GM19438 (cell line): ENCODE data around the gene MED17.
"Not testable (repeated sequence)": the region's sequence is repeated elsewhere in the genome, so short reads cannot be mapped to it uniquely, and the experiment has no call there.

Source experiments
- ATAC-seq: cut with Tn5 transposase; IDR thresholded peaks from one replicate; pipeline ENCODE4 v1.9.1; 2021; ENCODE audit warnings: low read depth; ENCODE audit not compliant: unreplicated experiment

Gene MED17

GRCh38 chr11:93757924-93758865, 25.9 kb upstream of the MED17 start:
- ATAC-seq, result no peak

DNA sequence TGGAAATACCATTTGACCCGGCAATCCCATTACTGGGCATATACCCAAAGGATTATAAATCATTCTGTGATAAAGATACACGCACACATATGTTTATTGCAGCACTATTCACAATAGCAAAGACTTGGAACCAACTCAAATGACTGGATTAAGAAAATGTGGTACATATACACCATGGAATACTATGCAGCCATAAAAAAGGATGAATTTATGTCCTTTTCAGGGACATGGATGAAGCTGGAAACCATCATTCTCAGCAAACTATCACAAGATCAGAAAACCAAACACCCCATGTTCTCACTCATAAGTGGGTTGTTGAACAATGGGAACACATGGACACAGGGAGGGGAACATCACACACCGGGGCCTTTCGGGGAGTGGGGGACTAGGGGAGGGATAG, 25.0 kb upstream of the MED17 start:
- not testable (repeated sequence) for ATAC-seq

- ATAC-seq, result no peak
Measured at GRCh38 chr11:93761910-93762309, 22.2 kb upstream of the MED17 start.

DNA sequence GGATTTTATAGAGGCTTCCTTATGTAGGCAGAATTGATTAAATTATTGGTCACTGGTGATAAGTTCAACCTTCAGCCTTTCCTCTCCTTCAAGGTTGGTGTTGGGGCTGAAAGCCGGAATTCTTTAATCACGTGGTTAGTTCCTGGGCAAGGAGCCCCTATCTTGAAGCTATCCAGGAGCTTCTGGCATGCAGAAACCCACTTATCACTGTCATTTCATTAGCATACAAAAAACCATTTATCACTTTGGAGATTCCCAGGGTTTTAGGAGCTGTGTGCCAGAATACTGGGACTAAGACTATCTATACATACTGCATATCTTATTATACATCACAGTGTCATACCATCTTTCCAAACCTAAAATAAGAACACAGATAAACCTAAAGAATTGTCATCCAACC, 18.5 kb upstream of the MED17 start:
- ATAC-seq, result no peak

- ATAC-seq, result no peak
Measured at GRCh38 chr11:93766504-93766903, 17.6 kb upstream of the MED17 start.

DNA sequence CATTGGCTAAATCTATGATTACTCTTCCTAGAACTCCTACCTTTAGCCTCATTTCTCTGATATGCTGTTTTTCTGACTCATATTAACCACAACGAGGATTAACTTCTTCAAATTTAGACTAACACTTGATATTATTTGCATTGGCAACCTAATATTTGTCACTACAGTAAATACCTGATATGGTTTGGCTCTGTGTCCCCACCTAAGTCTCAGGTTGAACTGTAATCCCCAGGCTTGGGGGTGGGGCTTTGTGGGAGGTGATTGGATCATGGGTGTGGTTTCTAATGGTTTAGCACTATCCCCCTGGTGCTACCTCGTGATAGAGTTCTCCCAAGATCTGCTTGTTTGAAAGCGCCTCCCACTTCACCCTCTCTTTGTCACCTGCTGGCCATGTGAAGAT, 17.1 kb upstream of the MED17 start:
- no peak for ATAC-seq

GRCh38 chr11:93770160-93770559, 13.9 kb upstream of the MED17 start:
- no peak for ATAC-seq

DNA sequence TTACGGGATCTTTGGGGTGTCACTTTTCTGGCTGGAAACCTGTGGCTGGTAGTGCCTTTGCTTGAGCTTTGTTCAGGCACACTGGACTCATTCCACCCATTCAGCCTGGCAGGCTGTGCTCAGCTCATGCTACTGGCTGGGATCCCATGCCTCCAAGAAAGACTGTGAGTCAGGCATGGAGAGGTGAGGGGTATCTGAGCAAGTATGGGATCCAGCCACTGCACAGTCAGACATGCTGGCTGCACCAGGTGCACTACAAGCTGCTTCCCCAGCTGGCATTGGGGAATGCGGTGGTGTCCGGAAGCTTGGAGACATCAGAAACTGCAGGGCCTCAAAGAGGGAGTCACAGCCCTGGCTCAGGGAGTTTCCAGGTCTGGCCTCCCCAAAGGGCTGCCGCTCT, 12.0 kb upstream of the MED17 start:
- no peak for ATAC-seq

GRCh38 chr11:93773045-93773477, 11.0 kb upstream of the MED17 start:
- no peak for ATAC-seq

GRCh38 chr11:93773601-93774200, 10.4 kb upstream of the MED17 start:
- ATAC-seq, result no peak

GRCh38 chr11:93774560-93774959, 9.5 kb upstream of the MED17 start:
- ATAC-seq, result not testable (repeated sequence)

- ATAC-seq, result no peak
Measured at GRCh38 chr11:93775289-93775688, 8.8 kb upstream of the MED17 start.

- ATAC-seq, result no peak
Measured at GRCh38 chr11:93783362-93783761, 720 bp upstream of the MED17 start.

- peak; percentile 56 for ATAC-seq
Measured at GRCh38 chr11:93783765-93784144, 327 bp upstream of the MED17 start.

- ATAC-seq, result peak; percentile 27
Measured at GRCh38 chr11:93784935-93785360, 866 bp downstream of the MED17 start.

DNA sequence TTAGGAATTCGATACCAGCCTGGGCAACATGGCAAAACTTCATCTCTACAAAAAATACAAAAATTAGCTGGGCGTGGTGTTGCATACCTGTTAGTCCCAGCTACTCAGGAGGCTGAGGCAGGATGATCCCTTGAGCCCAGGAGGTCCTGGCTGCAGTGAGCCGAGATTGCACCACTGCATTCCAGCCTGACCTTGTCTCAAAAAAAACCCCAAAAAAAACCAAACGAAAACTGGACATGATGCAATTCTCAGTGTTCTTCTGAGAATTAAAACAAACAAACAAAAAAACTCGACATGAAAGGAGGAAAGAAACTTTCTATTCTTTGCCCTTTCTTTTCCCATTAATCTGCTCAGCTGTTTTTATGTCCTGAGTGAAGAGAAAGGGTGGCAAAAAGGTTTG, 7.4 kb downstream of the MED17 start:
- ATAC-seq, result no peak

DNA sequence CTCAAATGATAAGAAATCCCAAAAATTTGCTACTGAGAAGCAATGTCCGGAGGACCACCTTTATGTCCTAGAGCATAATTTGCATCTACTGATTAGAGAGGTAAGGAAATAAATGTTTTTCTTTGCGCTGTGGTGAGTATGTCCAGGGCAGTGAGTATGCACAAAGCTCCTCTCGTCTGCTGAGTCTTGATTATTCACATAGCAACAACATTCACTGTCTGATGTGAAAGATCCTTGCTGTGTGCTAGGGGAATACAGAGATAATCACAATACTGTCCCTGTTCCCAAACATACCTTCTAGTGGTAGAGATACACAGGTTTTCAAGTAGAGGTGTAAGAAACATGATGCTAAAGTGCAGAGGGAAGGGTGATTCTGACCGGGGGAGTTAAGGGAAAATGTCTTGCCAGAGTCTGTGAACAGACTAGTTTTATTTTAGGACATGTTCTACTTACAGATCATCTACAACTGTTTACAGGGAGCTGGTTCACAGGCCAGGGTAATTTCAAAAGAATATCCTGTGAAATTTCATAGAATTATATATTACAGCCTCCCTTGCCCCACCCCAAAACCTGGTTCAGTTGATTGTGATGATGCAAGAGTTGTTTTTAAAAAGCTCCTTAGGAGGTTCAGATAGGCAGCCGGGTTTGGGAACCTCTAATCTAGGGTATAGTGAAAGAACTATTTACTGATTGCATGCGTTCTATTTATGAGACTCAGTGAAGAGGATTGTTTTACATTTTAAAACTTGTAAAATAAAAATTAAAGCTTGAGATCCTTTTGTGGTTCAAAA, 12.6 kb downstream of the MED17 start:
- no peak for ATAC-seq

DNA sequence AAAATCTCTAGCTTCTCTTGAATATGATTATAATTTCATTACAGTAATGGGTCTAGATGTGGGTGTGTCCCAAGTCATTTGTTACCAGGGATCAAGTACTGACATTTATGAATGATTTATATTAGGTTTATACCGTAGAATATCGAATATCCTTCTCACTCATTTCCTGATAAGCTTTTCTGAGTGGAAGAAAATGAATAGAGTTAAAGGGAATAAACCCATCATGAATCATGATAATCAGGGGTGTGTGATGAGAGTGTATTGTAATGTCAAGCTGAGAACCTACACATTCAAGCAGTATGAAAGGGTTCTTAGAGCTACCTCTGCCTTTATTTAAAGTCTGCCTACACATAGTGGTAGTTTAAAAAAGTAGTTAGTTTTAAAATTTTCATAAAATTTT, 17.3 kb downstream of the MED17 start:
- no peak for ATAC-seq

DNA sequence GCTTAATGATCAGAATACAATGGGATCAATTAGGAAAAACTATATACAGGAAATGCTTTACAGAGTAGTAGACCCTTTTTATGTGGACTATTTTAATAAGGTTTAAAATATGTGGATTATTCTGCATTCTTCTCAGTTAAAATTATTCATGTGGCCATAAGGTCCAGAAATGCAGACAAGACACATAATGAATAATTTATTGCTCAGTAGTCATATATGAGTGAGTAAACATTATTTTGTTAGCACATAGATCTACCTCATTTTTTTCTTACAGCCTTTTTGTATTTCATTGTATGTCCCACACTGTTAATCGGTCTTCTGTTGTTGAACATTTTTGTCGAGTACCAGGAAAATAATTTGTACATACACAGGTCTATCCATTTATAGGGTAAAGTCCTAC, 20.8 kb downstream of the MED17 start:
- no peak for ATAC-seq

GRCh38 chr11:93807980-93808379, 23.9 kb downstream of the MED17 start:
- no peak for ATAC-seq

GRCh38 chr11:93813974-93814373, 29.9 kb downstream of the MED17 start:
- no peak for ATAC-seq
